ENCODE measurements around the gene TNXB. TPM values are rescaled to one million over a fixed set of nuclear protein-coding genes. Genes with fewer than 3 reads are reported as not detected.

The TNXB gene
- total RNA-seq, 1 donor from 2014 or later, result 6.0 TPM

DNA sequence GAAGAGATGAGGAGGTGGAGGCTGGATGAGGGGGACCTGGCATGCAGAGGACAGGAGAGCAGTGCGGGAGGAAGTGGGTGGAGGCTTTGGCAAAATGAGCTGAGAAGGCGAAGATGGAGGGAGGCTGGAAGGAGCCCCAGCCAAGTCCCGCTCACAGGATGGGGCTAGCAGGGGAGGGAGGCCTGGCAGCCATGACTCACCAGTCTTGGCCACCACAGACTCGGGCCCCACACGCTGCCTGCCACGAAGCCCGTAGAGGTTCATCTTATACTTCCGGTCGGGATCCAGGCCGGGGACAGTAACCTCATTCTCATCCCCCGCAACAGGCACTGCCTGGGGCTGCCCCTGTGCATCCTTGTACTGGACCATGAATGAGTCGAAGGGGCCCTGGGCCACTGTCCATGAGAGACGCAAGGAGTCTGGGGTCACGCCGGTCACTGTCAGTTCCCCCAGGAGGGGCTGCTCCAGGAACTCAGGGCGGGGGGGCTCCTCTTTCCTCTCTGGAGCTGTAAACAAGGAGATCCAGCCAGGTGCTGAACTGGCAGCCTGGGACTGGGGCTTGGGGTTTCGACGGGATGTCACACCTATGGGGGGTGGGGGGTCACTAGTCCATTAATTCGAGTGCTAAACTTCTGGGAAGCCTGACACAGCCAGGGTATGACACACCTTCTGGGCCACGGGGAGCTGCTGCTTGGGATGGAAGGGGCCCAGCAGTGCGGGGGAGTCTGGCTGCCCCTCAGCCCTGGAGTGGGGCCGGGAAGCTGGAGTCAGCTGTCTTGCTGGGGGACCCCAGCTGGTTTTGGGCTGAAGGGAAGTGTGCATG is 27.8 kb downstream of the TNXB start:
- Mint-ChIP-seq H3K27ac (ENCODE audit: unreplicated experiment) (no peak overlapping the region), H3K4me1 (ENCODE audit: low read depth, unreplicated experiment) (no peaks in the 10 kb centered on the region), H3K27me3 (ENCODE audit: unreplicated experiment) (peaks cover 14% of the 10 kb centered on the region), H3K36me3 (ENCODE audit: unreplicated experiment) (peaks cover 4% of the 10 kb centered on the region), H3K4me3 (ENCODE audit: unreplicated experiment) (no peak overlapping the region), H3K9me3 (ENCODE audit: unreplicated experiment) (peaks cover 7% of the 10 kb centered on the region)
- DNase-seq, result no peak
- TF ChIP-seq CTCF (IDR thresholded peaks at IDR 0.05; ENCODE audit: partially characterized antibody, unreplicated experiment), result no peak

DNA sequence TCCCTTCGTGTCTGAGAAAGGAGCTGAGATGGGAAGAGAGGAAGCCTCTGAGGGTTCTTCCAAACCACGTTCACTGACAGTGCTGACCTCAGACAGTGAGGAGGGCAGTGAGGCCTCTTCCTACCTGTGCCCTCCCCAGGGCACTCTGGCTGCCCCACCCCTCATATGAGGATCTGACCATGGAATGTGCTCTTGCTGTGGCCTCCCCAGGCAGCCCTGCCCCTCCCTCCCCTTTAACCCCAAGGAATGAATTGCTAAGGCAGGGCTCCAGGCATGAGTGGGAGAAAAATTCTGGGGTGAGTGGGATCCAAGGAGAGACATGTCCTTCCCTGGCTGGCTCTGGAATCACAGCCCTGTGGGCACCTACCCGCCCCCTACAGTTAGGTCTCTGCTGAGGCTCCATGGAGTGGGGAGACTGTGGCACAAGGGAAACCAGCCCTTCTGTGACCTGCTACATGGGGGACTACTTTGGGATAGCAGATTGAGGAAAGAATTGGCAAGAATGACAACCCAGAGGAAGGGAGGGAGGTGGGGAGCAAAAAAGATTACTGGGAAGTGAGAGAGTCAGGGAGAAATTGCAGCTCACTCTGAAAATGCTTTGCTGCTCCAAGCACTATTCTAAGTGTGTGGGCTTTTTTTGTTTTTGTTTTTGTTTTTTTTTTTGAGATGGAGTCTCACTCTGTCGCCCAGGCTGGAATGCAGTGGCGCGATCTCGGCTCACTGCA is 29.4 kb downstream of the TNXB start:
- Mint-ChIP-seq H3K4me1 (ENCODE audit: low read depth, unreplicated experiment) (peaks cover 8% of the 10 kb centered on the region), H3K9me3 (ENCODE audit: unreplicated experiment) (peaks cover 5% of the 10 kb centered on the region), H3K36me3 (ENCODE audit: unreplicated experiment) (peaks cover 4% of the 10 kb centered on the region), H3K4me3 (ENCODE audit: unreplicated experiment) (peak overlapping the region; percentile 38), H3K27ac (ENCODE audit: unreplicated experiment) (no peak overlapping the region), H3K27me3 (ENCODE audit: unreplicated experiment) (peaks cover 15% of the 10 kb centered on the region)
- DNase-seq, result no peak
- no peak for TF ChIP-seq CTCF (IDR thresholded peaks at IDR 0.05; ENCODE audit: partially characterized antibody, unreplicated experiment)

GRCh38 chr6:32076321-32076809 is 32.8 kb downstream of the TNXB start:
- DNase-seq, result no peak

DNA sequence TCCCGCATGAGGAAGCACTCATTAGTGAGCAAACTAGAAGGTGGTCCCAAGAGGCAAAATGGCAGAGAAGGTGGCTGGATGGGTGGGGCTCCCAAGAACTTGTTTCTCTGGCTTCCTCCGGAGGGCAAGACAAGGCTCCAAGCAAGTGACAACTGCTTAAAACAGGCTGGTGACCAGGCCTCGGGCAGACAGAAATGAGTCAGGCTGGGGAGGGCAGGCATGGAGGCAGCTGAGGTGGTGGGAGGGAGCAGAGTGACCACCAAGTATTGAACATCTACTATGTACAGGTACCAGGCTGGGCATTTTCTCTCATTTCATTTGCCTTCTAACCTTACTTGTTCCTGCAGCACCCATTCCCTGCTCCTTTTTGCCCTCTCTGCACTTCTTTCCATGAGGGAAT is 33.4 kb downstream of the TNXB start:
- Mint-ChIP-seq H3K9me3 (ENCODE audit: unreplicated experiment) (peaks cover 5% of the 10 kb centered on the region), H3K4me1 (ENCODE audit: low read depth, unreplicated experiment) (peaks cover 18% of the 10 kb centered on the region), H3K4me3 (ENCODE audit: unreplicated experiment) (no peak overlapping the region), H3K27me3 (ENCODE audit: unreplicated experiment) (peaks cover 20% of the 10 kb centered on the region), H3K36me3 (ENCODE audit: unreplicated experiment) (no peaks in the 10 kb centered on the region), H3K27ac (ENCODE audit: unreplicated experiment) (no peak overlapping the region)
- no peak for DNase-seq
- TF ChIP-seq CTCF (IDR thresholded peaks at IDR 0.05; ENCODE audit: partially characterized antibody, unreplicated experiment), result no peak

More at GRCh38 chr6:32076321-32076809, 32.8 kb downstream of the TNXB start:
- Mint-ChIP-seq H3K27me3 (ENCODE audit: unreplicated experiment) (peaks cover 20% of the 10 kb centered on the region), H3K9me3 (ENCODE audit: unreplicated experiment) (peaks cover 5% of the 10 kb centered on the region), H3K27ac (ENCODE audit: unreplicated experiment) (no peak overlapping the region), H3K4me3 (ENCODE audit: unreplicated experiment) (no peak overlapping the region), H3K36me3 (ENCODE audit: unreplicated experiment) (no peaks in the 10 kb centered on the region), H3K4me1 (ENCODE audit: low read depth, unreplicated experiment) (peaks cover 15% of the 10 kb centered on the region)
- TF ChIP-seq CTCF (IDR thresholded peaks at IDR 0.05; ENCODE audit: partially characterized antibody, unreplicated experiment), result no peak
